ENCODE results near the gene RNASE9.
"Not testable (repeated sequence)": the region's sequence is repeated elsewhere in the genome, so short reads cannot be mapped to it uniquely, and the experiment has no call there.

The RNASE9 gene

GRCh38 chr14:20524027-20524426 is 36.8 kb downstream of the RNASE9 start:
- no peak for DNase-seq (ENCODE audit: low read depth in 1 of 2, low spot score in 1 of 2)

GRCh38 chr14:20522332-20522731 is 38.5 kb downstream of the RNASE9 start:
- DNase-seq (ENCODE audit: low read depth in 1 of 2, low spot score in 1 of 2), result no peak

GRCh38 chr14:20516921-20517320 is 43.9 kb downstream of the RNASE9 start:
- no peak for DNase-seq (ENCODE audit: low read depth in 1 of 2, low spot score in 1 of 2)

GRCh38 chr14:20515846-20516245 is 45.0 kb downstream of the RNASE9 start:
- no peak for DNase-seq (ENCODE audit: low read depth in 1 of 2, low spot score in 1 of 2)

- no peak for DNase-seq (ENCODE audit: low read depth in 1 of 2, low spot score in 1 of 2)
These were observed 48.5 kb downstream of the RNASE9 start for GRCh38 chr14:20512177-20512905.

GRCh38 chr14:20508367-20508766 is 52.5 kb downstream of the RNASE9 start:
- no peak for DNase-seq (ENCODE audit: low read depth in 1 of 2, low spot score in 1 of 2)

GRCh38 chr14:20507537-20507936 is 53.3 kb downstream of the RNASE9 start:
- DNase-seq (ENCODE audit: low read depth in 1 of 2, low spot score in 1 of 2), result not testable (repeated sequence)

- DNase-seq (ENCODE audit: low read depth in 1 of 2, low spot score in 1 of 2), result not testable (repeated sequence)
These were observed 54.1 kb downstream of the RNASE9 start for GRCh38 chr14:20506752-20507151.

GRCh38 chr14:20506276-20506675 is 54.6 kb downstream of the RNASE9 start:
- not testable (repeated sequence) for DNase-seq (ENCODE audit: low read depth in 1 of 2, low spot score in 1 of 2)

Data from stimulated activated CD4-positive, alpha-beta T cell treated with anti-CD3 and anti-CD28 coated beads, Interleukin-15, amount 100 ng/mL, for 1 hour (primary cell).